A549 (cell line): Measurements from ENCODE around the gene NXNL1. TPM values are rescaled to one million over a fixed set of nuclear protein-coding genes. Genes with fewer than 3 reads are reported as not detected.

Experiments
- ATAC-seq, 2 experiments: fragments of 200-7000 bp in 1 of 2; fragments of >200 bp in 1 of 2; cut with Nextera tagmentation in 1 of 2; cut with Tn5 transposase in 1 of 2; 3 replicates each; pipeline versions ENCODE4 v1.8.0 to v1.9.1; 2018 to 2020; ENCODE audit warnings: mild to moderate bottlenecking in 1 of 2, moderate library complexity in 1 of 2
- CTCF ChIA-PET: fragments of 300-600 bp; sonication (Branson Sonifier 250); formaldehyde crosslinking; extraction: SDS; loops from one replicate; lab custom pipeline; 2021; ENCODE audit warnings: antibody characterized with exemption, inconsistent platforms; lab: Yijun Ruan, JAX
- POLR2A ChIA-PET: fragments of 350-600 bp; formaldehyde crosslinking; extraction: SDS; loops from one replicate; lab custom pipeline; 2021; ENCODE audit warnings: antibody characterized with exemption, inconsistent platforms; lab: Yijun Ruan, JAX
- DNase-seq, 2 experiments: peaks; one replicate each; pipeline versions ENCODE4 v3.0.0 to v3.0.0-alpha.2; 2011 to 2016; ENCODE audit warnings: low read depth in 1 of 2, low spot score in 1 of 2
- FAIRE-seq: peaks from 2 replicates; lab custom pipeline; 2011; peaks lifted over from hg19 to GRCh38; lab: Jason Lieb, UNC
- H3K27ac ChIP-seq, 2 experiments: fragments of >200 bp; sonication (Bioruptor Twin); formaldehyde crosslinking; 3 replicates each; pipeline ENCODE4 v1.5.1; 2016 to 2017
- H3K4me1 ChIP-seq: fragments of >200 bp; sonication (Bioruptor Twin); formaldehyde crosslinking; 3 replicates; pipeline ENCODE4 v1.6.1; 2016
- H3K4me2 ChIP-seq: fragments of >200 bp; sonication (Bioruptor Twin); formaldehyde crosslinking; 3 replicates; pipeline ENCODE4 v1.6.1; 2016
- H3K4me3 ChIP-seq: fragments of >200 bp; sonication (Bioruptor Twin); formaldehyde crosslinking; 3 replicates; pipeline ENCODE4 v1.5.1; 2016
- H3K9me3 ChIP-seq: fragments of >200 bp; sonication (Bioruptor Twin); formaldehyde crosslinking; 3 replicates; pipeline ENCODE4 v1.6.1; 2016
- CEBPB ChIP-seq, 2 experiments: fragments of >200 bp in 1 of 2; sonication (Bioruptor Twin) in 1 of 2; formaldehyde crosslinking in 1 of 2; IDR thresholded peaks; 2 replicates each; pipeline ENCODE4 v1.6.1; 2012 to 2016
- CHD4 ChIP-seq: fragments of 200-600 bp; sonication (generic); IDR thresholded peaks from 2 replicates; pipeline ENCODE4 v1.6.1; 2016; ENCODE audit warnings: antibody characterized with exemption, mild to moderate bottlenecking, borderline replicate concordance
- FOXS1 ChIP-seq: fragments of 250-450 bp; sonication (Bioruptor Pico); IDR thresholded peaks from 2 replicates; pipeline ENCODE4 v1.5.0; 2020; ENCODE audit warnings: mild to moderate bottlenecking, moderate library complexity
- GATA3 ChIP-seq: IDR thresholded peaks from 2 replicates; pipeline ENCODE4 v1.6.1; 2012; ENCODE audit warnings: borderline replicate concordance
- HEYL ChIP-seq: fragments of 250-450 bp; sonication (Bioruptor Pico); IDR thresholded peaks from 2 replicates; pipeline ENCODE4 v1.8.0; 2021; ENCODE audit warnings: mild to moderate bottlenecking, moderate library complexity
- HOXA7 ChIP-seq: fragments of 250-450 bp; sonication (Bioruptor Pico); IDR thresholded peaks from 2 replicates; pipeline ENCODE4 v1.5.0; 2020; ENCODE audit warnings: mild to moderate bottlenecking, moderate library complexity
- HOXB5 ChIP-seq: fragments of 250-450 bp; sonication (Bioruptor Pico); IDR thresholded peaks from 2 replicates; pipeline ENCODE4 v1.5.0; 2020; ENCODE audit warnings: mild to moderate bottlenecking, moderate library complexity
- MAZ ChIP-seq: fragments of 150-350 bp; IDR thresholded peaks from 2 replicates; pipeline ENCODE4 v1.6.1; 2014; ENCODE audit warnings: antibody characterized with exemption, low read depth, low read length, borderline replicate concordance
- NR3C1 ChIP-seq: fragments of >200 bp; sonication (Bioruptor Twin); formaldehyde crosslinking; IDR thresholded peaks from 3 replicates; pipeline ENCODE4 v1.6.1; 2017
- PHF8 ChIP-seq: fragments of 200-600 bp; sonication (generic); IDR thresholded peaks from 2 replicates; pipeline ENCODE4 v1.6.1; 2016; ENCODE audit warnings: low read depth, mild to moderate bottlenecking, antibody characterized with exemption, moderate library complexity, borderline replicate concordance
- POLR2AphosphoS2 ChIP-seq: conservative IDR thresholded peaks from 2 replicates; pipeline ENCODE4 v1.6.1; 2012; ENCODE audit warnings: low read length, improper control_type of control experiment, inconsistent platforms
- RFX5 ChIP-seq: fragments of 450-650 bp; IDR thresholded peaks from 2 replicates; pipeline ENCODE4 v1.7.1; 2014; ENCODE audit warnings: antibody characterized with exemption, mild to moderate bottlenecking, moderate library complexity
- SREBF2 ChIP-seq: fragments of 450-650 bp; IDR thresholded peaks from 2 replicates; pipeline ENCODE4 v1.6.1; 2014; ENCODE audit warnings: mild to moderate bottlenecking, moderate library complexity
- TP53 ChIP-seq: fragments of 250-450 bp; sonication (Bioruptor Pico); IDR thresholded peaks from 2 replicates; pipeline ENCODE4 v1.5.0; 2021; ENCODE audit warnings: mild to moderate bottlenecking, moderate library complexity
- ZC3H11A ChIP-seq: fragments of 450-650 bp; IDR thresholded peaks from 2 replicates; pipeline ENCODE4 v1.6.1; 2014; ENCODE audit warnings: antibody characterized with exemption, mild to moderate bottlenecking
- WGBS: methylation state at CpG from one replicate; pipeline ENCODE4 v1.1.6; 2017; ENCODE audit errors: missing lambda C conversion rate; 5-methylcytosine and 5-hydroxymethylcytosine counted together
- polyA plus RNA-seq, 4 experiments: library from polyadenylated mRNA; depleted of rRNA in 3 of 4; stranded (reverse); fragments of >200 nt; fragmentation: RNase III in 1 of 4; extraction: RNeasy Plus Mini Kit Qiagen cat#74134 plus additional on column Dnase treatment in 1 of 4; gene quantifications; 2 replicates in 3 of 4; 3 replicates in 1 of 4; pipeline ENCODE4 v1.2.3, GENCODE V29; 2011 to 2017
- TF ChIP-seq, protein P1 (sequence below): fragments of >200 bp; sonication (Bioruptor Twin); formaldehyde crosslinking; IDR thresholded peaks from 3 replicates; pipeline ENCODE4 v1.6.1; 2016
- TF ChIP-seq, protein P2 (sequence below): fragments of 450-650 bp; IDR thresholded peaks from 2 replicates; pipeline ENCODE4 v1.6.1; 2014; ENCODE audit warnings: antibody characterized with exemption
- TF ChIP-seq, protein P3 (sequence below): IDR thresholded peaks from 2 replicates; pipeline ENCODE4 v1.6.1; 2012; ENCODE audit warnings: low read depth, borderline replicate concordance

NXNL1 gene
- polyA plus RNA-seq, 2 of the 4 experiments (the other 2 are of a cell fraction): not detected

DNA sequence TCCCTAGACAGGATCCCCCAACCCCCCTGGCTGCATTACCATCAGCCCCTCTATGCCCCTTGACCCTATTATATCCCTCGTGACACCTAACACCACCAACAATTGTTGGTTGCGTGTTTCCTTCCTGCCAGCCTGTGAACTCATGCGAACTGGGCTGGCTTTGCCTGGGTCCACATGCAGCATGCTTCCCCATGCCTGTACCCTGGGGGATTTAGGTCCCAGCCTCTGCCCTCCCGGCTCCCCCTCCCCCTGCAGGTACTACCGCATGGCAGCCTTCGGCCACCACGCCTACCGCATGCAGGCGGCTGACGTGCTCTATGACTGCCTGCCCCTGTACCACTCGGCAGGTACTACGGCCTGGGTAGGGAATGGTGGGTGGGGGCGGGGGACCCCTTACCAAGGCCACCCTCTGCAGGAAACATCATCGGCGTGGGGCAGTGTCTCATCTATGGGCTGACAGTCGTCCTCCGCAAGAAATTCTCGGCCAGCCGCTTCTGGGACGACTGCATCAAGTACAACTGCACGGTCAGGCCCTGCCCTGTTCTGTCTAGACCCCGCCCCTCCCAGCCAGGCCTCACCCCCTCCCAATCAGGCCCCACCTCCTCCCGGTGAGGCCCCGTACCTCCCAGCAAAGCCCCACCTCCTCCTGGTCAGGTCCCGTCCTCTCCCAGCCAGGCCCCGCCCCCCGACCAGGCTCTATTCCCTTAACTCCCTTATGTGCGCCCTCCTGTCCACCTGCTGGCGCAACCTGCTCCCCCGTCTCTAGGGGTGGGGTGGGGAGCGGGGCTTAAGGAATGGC lies 28.1 kb upstream of the NXNL1 start:
- DNase-seq (peak in 1 of 2 experiments; percentile 66), ATAC-seq (peak; percentile 72 to 93), FAIRE-seq (no peak)
- no peaks in the 10 kb centered on the region for H3K9me3 ChIP-seq
- TF ChIP-seq ZC3H11A (no peak), FOXS1 (no peak), HOXA7 (CRISPR knock-in tag) (no peak), PHF8 (no peak), HEYL (no peak), TP53 (no peak), SREBF2 (no peak)
- TF ChIP-seq, protein P1, sequence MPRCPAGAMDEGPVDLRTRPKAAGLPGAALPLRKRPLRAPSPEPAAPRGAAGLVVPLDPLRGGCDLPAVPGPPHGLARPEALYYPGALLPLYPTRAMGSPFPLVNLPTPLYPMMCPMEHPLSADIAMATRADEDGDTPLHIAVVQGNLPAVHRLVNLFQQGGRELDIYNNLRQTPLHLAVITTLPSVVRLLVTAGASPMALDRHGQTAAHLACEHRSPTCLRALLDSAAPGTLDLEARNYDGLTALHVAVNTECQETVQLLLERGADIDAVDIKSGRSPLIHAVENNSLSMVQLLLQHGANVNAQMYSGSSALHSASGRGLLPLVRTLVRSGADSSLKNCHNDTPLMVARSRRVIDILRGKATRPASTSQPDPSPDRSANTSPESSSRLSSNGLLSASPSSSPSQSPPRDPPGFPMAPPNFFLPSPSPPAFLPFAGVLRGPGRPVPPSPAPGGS: no peak
- H3K4me3 ChIP-seq: no peak overlapping the region
- no peak overlapping the region for H3K4me2 ChIP-seq
- no peaks in the 10 kb centered on the region for H3K4me1 ChIP-seq
- no peak overlapping the region for H3K27ac ChIP-seq
- ChIA-PET CTCF (interaction anchor here (1.6 kb wide), 1 partner anchor 7 kb away, joined by 8 read pairs; no protein-coding TSS in a partner anchor), POLR2A (no interaction called here)
- WGBS: 80% methylated on average over 12 of the region's 31 CpGs

DNA sequence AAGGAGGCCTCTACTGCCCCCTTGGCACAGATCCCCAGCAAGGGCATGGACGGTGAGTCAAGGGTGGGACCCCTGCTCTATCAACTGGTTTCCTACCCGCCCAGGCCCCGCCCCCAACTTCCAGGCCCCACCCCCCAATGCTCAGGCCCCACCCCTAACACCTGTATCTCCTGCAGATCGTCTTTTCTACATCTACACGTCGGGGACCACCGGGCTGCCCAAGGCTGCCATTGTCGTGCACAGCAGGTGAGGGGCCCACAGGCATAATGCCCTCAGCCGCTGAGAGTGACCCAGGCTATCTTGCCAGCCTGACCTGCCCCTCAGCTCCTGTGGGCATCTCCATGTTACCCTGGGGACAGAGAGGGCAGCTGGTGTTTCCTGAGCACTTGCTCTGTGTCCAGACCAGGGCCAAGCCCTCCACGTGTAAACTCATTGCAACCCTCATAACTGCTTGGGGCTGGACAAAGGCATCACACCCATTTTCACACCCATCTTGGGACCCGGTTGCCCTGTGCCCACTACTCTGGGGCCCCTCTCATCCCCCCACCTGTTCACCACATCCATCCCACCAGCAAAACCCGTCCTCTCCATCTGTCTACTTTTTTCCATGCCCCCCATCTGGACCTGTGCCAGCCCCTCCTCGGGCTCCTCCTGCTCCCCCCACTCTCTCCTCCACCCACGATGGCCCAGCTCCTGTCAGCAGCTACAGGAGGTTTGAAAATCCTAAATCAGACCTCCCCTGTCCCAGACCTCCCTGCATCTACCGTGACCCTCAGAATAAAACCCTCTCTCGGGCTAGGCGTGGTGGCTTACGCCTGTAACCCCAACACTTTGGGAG lies 26.8 kb upstream of the NXNL1 start:
- H3K27ac ChIP-seq: no peak overlapping the region
- H3K4me1 ChIP-seq: no peaks in the 10 kb centered on the region
- FAIRE-seq (no peak), DNase-seq (no peak), ATAC-seq (no peak)
- 74% methylated on average over 8 of the region's 18 CpGs for WGBS
- ChIA-PET POLR2A (interaction anchor here (0.6 kb wide), 1 partner anchor 8 kb away, joined by 6 read pairs; no protein-coding TSS in a partner anchor), CTCF (interaction anchor here (1.6 kb wide), 2 partner anchors 9 to 303 kb away, joined by 3 to 8 read pairs; no protein-coding TSS in a partner anchor)
- TF ChIP-seq NR3C1: no peak
- TF ChIP-seq, protein P2, sequence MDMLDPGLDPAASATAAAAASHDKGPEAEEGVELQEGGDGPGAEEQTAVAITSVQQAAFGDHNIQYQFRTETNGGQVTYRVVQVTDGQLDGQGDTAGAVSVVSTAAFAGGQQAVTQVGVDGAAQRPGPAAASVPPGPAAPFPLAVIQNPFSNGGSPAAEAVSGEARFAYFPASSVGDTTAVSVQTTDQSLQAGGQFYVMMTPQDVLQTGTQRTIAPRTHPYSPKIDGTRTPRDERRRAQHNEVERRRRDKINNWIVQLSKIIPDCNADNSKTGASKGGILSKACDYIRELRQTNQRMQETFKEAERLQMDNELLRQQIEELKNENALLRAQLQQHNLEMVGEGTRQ: no peak
- TF ChIP-seq, protein P3, sequence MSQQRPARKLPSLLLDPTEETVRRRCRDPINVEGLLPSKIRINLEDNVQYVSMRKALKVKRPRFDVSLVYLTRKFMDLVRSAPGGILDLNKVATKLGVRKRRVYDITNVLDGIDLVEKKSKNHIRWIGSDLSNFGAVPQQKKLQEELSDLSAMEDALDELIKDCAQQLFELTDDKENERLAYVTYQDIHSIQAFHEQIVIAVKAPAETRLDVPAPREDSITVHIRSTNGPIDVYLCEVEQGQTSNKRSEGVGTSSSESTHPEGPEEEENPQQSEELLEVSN: no peak
- no peak for TF ChIP-seq MAZ
- no peak for TF ChIP-seq PHF8
- H3K9me3 ChIP-seq: no peaks in the 10 kb centered on the region
- no peak overlapping the region for H3K4me3 ChIP-seq
- H3K4me2 ChIP-seq: no peak overlapping the region

DNA sequence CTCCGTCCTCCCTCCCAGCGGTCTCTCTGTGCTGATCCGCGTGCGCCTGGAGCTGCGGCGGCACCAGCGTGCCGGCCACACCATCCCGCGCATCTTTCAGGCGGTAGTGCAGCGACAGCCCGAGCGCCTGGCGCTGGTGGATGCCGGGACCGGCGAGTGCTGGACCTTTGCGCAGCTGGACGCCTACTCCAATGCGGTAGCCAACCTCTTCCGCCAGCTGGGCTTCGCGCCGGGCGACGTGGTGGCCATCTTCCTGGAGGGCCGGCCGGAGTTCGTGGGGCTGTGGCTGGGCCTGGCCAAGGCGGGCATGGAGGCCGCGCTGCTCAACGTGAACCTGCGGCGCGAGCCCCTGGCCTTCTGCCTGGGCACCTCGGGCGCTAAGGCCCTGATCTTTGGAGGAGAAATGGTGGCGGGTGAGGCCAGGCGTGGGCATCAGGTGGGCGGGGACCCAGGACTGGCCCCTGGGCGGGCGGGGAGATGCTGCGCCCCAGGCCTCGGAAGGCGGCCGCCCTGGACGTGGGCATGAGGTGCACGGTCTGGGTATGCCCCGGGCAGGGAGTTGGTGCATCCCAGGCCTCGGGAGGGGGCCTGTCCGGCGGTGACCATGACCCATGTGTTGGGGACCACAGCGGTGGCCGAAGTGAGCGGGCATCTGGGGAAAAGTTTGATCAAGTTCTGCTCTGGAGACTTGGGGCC lies 26.0 kb upstream of the NXNL1 start:
- Histone ChIP-seq H3K4me1 (no peaks in the 10 kb centered on the region), H3K27ac (no peak overlapping the region), H3K4me2 (no peak overlapping the region), H3K9me3 (no peaks in the 10 kb centered on the region), H3K4me3 (no peak overlapping the region)
- CTCF ChIA-PET: interaction anchor here (1.6 to 2.2 kb wide), 3 partner anchors 9 to 304 kb away, joined by 3 to 10 read pairs (median 8); no protein-coding TSS in a partner anchor
- ATAC-seq (no peak), DNase-seq (no peak), FAIRE-seq (no peak)
- POLR2A ChIA-PET: no interaction called here
- 97% methylated on average over 14 of the region's 58 CpGs for WGBS
- TF ChIP-seq POLR2AphosphoS2: no peak
- TF ChIP-seq SREBF2: no peak
- no peak for TF ChIP-seq CEBPB (IDR thresholded peaks at IDR 0.05)
- no peak for TF ChIP-seq RFX5
- no peak for TF ChIP-seq HOXB5
- no peak for TF ChIP-seq CHD4
- no peak for TF ChIP-seq GATA3
